Measurements from ENCODE around the gene LRRC8D. TPM values are rescaled to one million over a fixed set of nuclear protein-coding genes. Genes with fewer than 3 reads are reported as not detected.
A peak's percentile ranks its signal among the peaks of the same experiment; 100 is the strongest.
"Not testable (repeated sequence)": the region's sequence is repeated elsewhere in the genome, so short reads cannot be mapped to it uniquely, and the experiment has no call there.

LRRC8D gene
- polyA plus RNA-seq, 2 of the 4 experiments (the other 2 are of a cell fraction) = 41.8 to 76.7 TPM

GRCh38 chr1:89975540-89976125 lies 154.8 kb downstream of the LRRC8D start:
- 29% methylated on average over 4 of the region's 4 CpGs for WGBS (ENCODE audit: missing lambda C conversion rate)
- ChIA-PET POLR2A (interaction anchor here (1.1 kb wide), 1 partner anchor 19 kb away, joined by 3 read pairs; the partner anchor contains the start of gene ZNF326), CTCF (interaction anchor here (0.8 to 2.0 kb wide), 5 partner anchors 11 to 195 kb away, joined by 3 to 12 read pairs (median 3); no protein-coding TSS in a partner anchor)
- peak overlapping the region; percentile 76 to 88 for H3K27ac ChIP-seq
- no peak for FAIRE-seq
- H3K4me3 ChIP-seq = no peak overlapping the region
- peak; percentile 60 to 63; a peak in 5 of 6 replicates for ATAC-seq
- H3K9me3 ChIP-seq = no peaks in the 10 kb centered on the region
- H3K4me2 ChIP-seq = peak overlapping the region; percentile 70
- H3K4me1 ChIP-seq = peaks cover 56% of the 10 kb centered on the region
- TF ChIP-seq ELK1 (IDR thresholded peaks at IDR 0.05; ENCODE audit: low read depth, low read length) (no peak), HDAC2 (IDR thresholded peaks at IDR 0.05) (no peak), FOSL2 (IDR thresholded peaks at IDR 0.05) (no peak), FOSL2 (CRISPR knock-in tag; IDR thresholded peaks at IDR 0.05) (peak; percentile 57)
- DNase-seq (ENCODE audit: low read depth in 1 of 2, low spot score in 1 of 2) = no peak

GRCh38 chr1:89978755-89979154 lies 157.9 kb downstream of the LRRC8D start:
- H3K4me2 ChIP-seq = no peak overlapping the region
- FAIRE-seq (no peak), ATAC-seq (no peak), DNase-seq (ENCODE audit: low read depth in 1 of 2, low spot score in 1 of 2) (no peak)
- no peak for TF ChIP-seq NFE2L2 (conservative IDR thresholded peaks at IDR 0.05; ENCODE audit: low read length)
- no peak for TF ChIP-seq ZC3H11A (IDR thresholded peaks at IDR 0.05)
- TF ChIP-seq RCOR1 (IDR thresholded peaks at IDR 0.05; ENCODE audit: low read depth, low read length) = no peak
- no peak for TF ChIP-seq RFX5 (IDR thresholded peaks at IDR 0.05)
- no peak for TF ChIP-seq ESRRA (IDR thresholded peaks at IDR 0.05; ENCODE audit: borderline replicate concordance, low read length)
- TF ChIP-seq PHF8 (IDR thresholded peaks at IDR 0.05; ENCODE audit: borderline replicate concordance, low read depth) = no peak
- TF ChIP-seq CBX2 (IDR thresholded peaks at IDR 0.05; ENCODE audit: borderline replicate concordance, low read depth) = no peak
- no peak for TF ChIP-seq ZNF302 (CRISPR knock-in tag; IDR thresholded peaks at IDR 0.05)
- TF ChIP-seq KDM1A (IDR thresholded peaks at IDR 0.05; ENCODE audit: low read depth) = no peak
- TF ChIP-seq POLR2AphosphoS2 (conservative IDR thresholded peaks at IDR 0.05; ENCODE audit: low read length) = no peak
- H3K4me1 ChIP-seq = peaks cover 56% of the 10 kb centered on the region
- 90% methylated on average over 1 of the region's 1 CpG for WGBS (ENCODE audit: missing lambda C conversion rate)
- ChIA-PET CTCF (interaction anchor here (1.4 to 1.9 kb wide), 2 partner anchors 8 to 174 kb away, joined by 6 to 9 read pairs; no protein-coding TSS in a partner anchor), POLR2A (no interaction called here)
- no peaks in the 10 kb centered on the region for H3K9me3 ChIP-seq
- H3K4me3 ChIP-seq = no peak overlapping the region
- H3K27ac ChIP-seq = no peak overlapping the region

- DNase-seq (ENCODE audit: low read depth in 1 of 2, low spot score in 1 of 2) = no peak
- H3K4me2 ChIP-seq = peak overlapping the region; percentile 62
- H3K9me3 ChIP-seq = no peaks in the 10 kb centered on the region
- POLR2A ChIA-PET = no interaction called here
- TF ChIP-seq HES2 (IDR thresholded peaks at IDR 0.05) (no peak), GATA3 (IDR thresholded peaks at IDR 0.05; ENCODE audit: borderline replicate concordance) (no peak), FOXS1 (CRISPR knock-in tag; IDR thresholded peaks at IDR 0.05) (no peak), BCL3 (IDR thresholded peaks at IDR 0.05) (no peak), KDM1A (IDR thresholded peaks at IDR 0.05; ENCODE audit: low read depth) (no peak), HOXB13 (CRISPR knock-in tag; IDR thresholded peaks at IDR 0.05; ENCODE audit: low read depth) (no peak), JUNB (IDR thresholded peaks at IDR 0.05) (no peak), NPAS2 (CRISPR knock-in tag; IDR thresholded peaks at IDR 0.05; ENCODE audit: borderline replicate concordance) (no peak), MAFK (IDR thresholded peaks at IDR 0.05; ENCODE audit: partially characterized antibody) (no peak), BHLHE40 (IDR thresholded peaks at IDR 0.05; ENCODE audit: low read depth, low read length) (no peak)
- no peak overlapping the region for H3K4me3 ChIP-seq
- no peak for FAIRE-seq
- ATAC-seq = peak in 1 of 2 experiments; percentile 63; a peak in 3 of 6 replicates
- 23% methylated on average over 4 of the region's 4 CpGs for WGBS (ENCODE audit: missing lambda C conversion rate)
- peaks cover 41% of the 10 kb centered on the region for H3K4me1 ChIP-seq
- CTCF ChIA-PET = interaction anchor here (0.8 kb wide), 1 partner anchor 172 kb away, joined by 3 read pairs; no protein-coding TSS in a partner anchor
- H3K27ac ChIP-seq = peak overlapping the region; percentile 66 to 79
Measured at GRCh38 chr1:89980605-89981004, 159.8 kb downstream of the LRRC8D start.

GRCh38 chr1:89982846-89983245 lies 162.0 kb downstream of the LRRC8D start:
- WGBS (ENCODE audit: missing lambda C conversion rate) = 90% methylated on average over 2 of the region's 2 CpGs
- POLR2A ChIA-PET; FAIRE-seq; ATAC-seq; H3K4me3 ChIP-seq; DNase-seq (ENCODE audit: low read depth in 1 of 2, low spot score in 1 of 2); H3K9me3 ChIP-seq: not testable (repeated sequence)
- Histone ChIP-seq H3K27ac (peak overlapping the region in 1 of 2 experiments; percentile 79; a peak in 3 of 6 replicates), H3K4me2 (peak overlapping the region; percentile 43), H3K4me1 (peaks cover 49% of the 10 kb centered on the region)
- CTCF ChIA-PET = interaction anchor here (10.4 kb wide), 1 partner anchor 179 kb away, joined by 89 read pairs; no protein-coding TSS in a partner anchor

GRCh38 chr1:89984564-89985116 lies 163.8 kb downstream of the LRRC8D start:
- DNase-seq (ENCODE audit: low read depth in 1 of 2, low spot score in 1 of 2); H3K4me2 ChIP-seq; H3K9me3 ChIP-seq; FAIRE-seq; ATAC-seq; POLR2A ChIA-PET; H3K4me3 ChIP-seq: not testable (repeated sequence)
- H3K4me1 ChIP-seq = peaks cover 49% of the 10 kb centered on the region
- 92% methylated on average over 9 of the region's 33 CpGs for WGBS (ENCODE audit: missing lambda C conversion rate)
- CTCF ChIA-PET = interaction anchor here (1.0 to 10.4 kb wide), 3 partner anchors 76 to 203 kb away, joined by 3 to 89 read pairs (median 6); no protein-coding TSS in a partner anchor
- H3K27ac ChIP-seq = peak overlapping the region in 1 of 2 experiments; percentile 60; a peak in 2 of 6 replicates
